Mesothelial cell of epicardium (in vitro differentiated cells): Measurements from ENCODE around the gene FDX2. TPM values are rescaled to one million over a fixed set of nuclear protein-coding genes. Genes with fewer than 3 reads are reported as not detected.
A peak's percentile ranks its signal among the peaks of the same experiment; 100 is the strongest.

Experiments
- DNase-seq, 2 experiments: peaks; one replicate each; pipeline ENCODE4 v3.0.0; 2021; ENCODE audit warnings: low spot score in 2 of 2; ENCODE audit not compliant: unreplicated experiment in 2 of 2
- H3K27ac Mint-ChIP-seq: 2 replicates; pipeline ENCODE4 v1.8.0; 2021; ENCODE audit warnings: mixed read lengths
- H3K27me3 Mint-ChIP-seq: 2 replicates; pipeline ENCODE4 v1.8.0; 2021; ENCODE audit warnings: low read depth, mixed read lengths
- H3K36me3 Mint-ChIP-seq: 2 replicates; pipeline ENCODE4 v1.8.0; 2021; ENCODE audit warnings: mixed read lengths
- H3K4me1 Mint-ChIP-seq: 2 replicates; pipeline ENCODE4 v1.8.0; 2021; ENCODE audit warnings: mixed read lengths
- H3K4me3 Mint-ChIP-seq: 2 replicates; pipeline ENCODE4 v1.8.0; 2021; ENCODE audit warnings: mild to moderate bottlenecking, moderate library complexity, mixed read lengths
- H3K9me3 Mint-ChIP-seq: 2 replicates; pipeline ENCODE4 v1.8.0; 2021; ENCODE audit warnings: mixed read lengths
- total RNA-seq: library from RNA; stranded (reverse); gene quantifications from 3 replicates; pipeline ENCODE4 v1.2.1, GENCODE V29; 2021
- TF ChIP-seq, protein P1 (sequence below): fragments of 200-600 bp; sonication (generic); IDR thresholded peaks from one replicate; pipeline ENCODE4 v1.5.0; 2021; ENCODE audit warnings: antibody characterized with exemption; ENCODE audit not compliant: unreplicated experiment

FDX2 gene
- 17.9 to 20.9 TPM (median 18.6 TPM) in 3 replicates for total RNA-seq

DNA sequence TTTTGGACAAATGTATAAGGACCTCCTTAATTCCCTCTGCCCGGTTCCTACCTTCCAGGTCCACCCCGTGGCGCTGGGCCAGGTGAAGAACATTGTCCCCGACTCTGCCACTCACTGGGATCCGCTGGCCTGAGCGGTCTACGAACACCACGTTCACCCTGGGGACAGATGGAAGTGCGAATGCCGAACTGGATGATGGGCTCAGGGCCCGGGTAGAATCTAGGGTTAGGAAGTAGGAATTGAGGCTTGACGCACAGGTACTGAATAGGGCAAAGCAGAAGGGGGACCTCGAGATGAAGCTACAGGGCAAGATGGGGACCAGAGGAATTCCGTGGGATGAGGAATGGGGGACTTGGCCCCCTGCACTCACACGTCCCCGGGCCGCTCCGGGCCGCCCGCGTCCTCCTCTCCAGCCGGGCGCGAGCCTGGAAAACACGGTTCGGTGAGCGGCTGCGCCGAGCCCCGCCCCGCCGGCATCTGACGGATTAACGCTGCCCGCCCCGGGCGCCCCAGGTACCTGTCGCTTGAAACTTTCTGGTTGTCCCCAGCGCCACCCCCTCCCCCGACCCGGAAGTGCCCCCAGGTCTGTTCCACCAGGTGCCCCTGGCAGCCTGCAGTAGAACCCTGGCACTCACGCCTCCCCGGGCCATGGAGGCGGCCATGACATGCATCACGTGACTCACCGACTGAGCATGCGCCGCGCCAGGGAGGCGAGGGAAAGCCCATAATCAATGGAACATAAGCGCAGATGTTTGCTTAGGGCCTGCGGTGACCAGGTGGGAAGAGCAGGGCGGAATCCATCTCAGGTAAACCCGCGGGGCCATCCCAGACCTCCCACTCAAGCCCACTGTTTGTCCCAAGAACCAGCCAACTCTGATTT is at the start of gene FDX2:
Gene FDX2 (minus strand): TSS at position 681 of the 880 bp plus-strand sequence. CDS start 19 bp downstream, at position 662.
- TF ChIP-seq, protein P1, sequence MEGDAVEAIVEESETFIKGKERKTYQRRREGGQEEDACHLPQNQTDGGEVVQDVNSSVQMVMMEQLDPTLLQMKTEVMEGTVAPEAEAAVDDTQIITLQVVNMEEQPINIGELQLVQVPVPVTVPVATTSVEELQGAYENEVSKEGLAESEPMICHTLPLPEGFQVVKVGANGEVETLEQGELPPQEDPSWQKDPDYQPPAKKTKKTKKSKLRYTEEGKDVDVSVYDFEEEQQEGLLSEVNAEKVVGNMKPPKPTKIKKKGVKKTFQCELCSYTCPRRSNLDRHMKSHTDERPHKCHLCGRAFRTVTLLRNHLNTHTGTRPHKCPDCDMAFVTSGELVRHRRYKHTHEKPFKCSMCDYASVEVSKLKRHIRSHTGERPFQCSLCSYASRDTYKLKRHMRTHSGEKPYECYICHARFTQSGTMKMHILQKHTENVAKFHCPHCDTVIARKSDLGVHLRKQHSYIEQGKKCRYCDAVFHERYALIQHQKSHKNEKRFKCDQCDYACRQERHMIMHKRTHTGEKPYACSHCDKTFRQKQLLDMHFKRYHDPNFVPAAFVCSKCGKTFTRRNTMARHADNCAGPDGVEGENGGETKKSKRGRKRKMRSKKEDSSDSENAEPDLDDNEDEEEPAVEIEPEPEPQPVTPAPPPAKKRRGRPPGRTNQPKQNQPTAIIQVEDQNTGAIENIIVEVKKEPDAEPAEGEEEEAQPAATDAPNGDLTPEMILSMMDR: no peak
- H3K27ac Mint-ChIP-seq: peak within 1 kb of the TSS; percentile 84
- H3K4me1 Mint-ChIP-seq: peaks cover 15% of the 10 kb centered on the region
- H3K36me3 Mint-ChIP-seq: peaks cover 14% of the 10 kb centered on the region
- peak; percentile 84 to 94 for DNase-seq
- no peaks in the 10 kb centered on the region for H3K27me3 Mint-ChIP-seq
- H3K9me3 Mint-ChIP-seq: no peaks in the 10 kb centered on the region
- peak within 1 kb of the TSS; percentile 88 for H3K4me3 Mint-ChIP-seq

DNA sequence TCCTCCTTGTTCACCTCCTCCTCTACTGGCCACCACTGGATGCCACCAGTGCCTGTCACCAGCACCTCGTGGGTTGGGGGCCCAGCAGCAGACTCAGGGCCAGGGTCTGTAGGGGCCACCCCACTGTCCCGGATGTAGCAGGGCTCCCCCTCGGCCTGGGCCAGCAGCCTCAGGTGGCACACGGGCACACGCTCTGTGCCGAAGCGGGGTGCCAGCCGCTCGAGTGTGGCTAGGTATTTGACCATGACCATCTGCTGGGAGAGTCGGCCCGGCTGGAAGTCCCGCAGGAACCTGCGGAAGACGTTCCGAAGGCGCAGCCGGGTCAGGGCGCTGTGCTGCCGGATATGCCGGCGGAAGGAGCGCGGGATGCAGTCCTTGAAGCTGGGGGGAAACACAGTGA is 49.7 kb upstream of the FDX2 start:
- H3K36me3 Mint-ChIP-seq: peaks cover 39% of the 10 kb centered on the region
- TF ChIP-seq, protein P1: no peak
- H3K4me3 Mint-ChIP-seq: no peak overlapping the region
- no peak overlapping the region for H3K27ac Mint-ChIP-seq
- no peaks in the 10 kb centered on the region for H3K27me3 Mint-ChIP-seq
- H3K4me1 Mint-ChIP-seq: no peaks in the 10 kb centered on the region
- no peak for DNase-seq
- peaks cover 7% of the 10 kb centered on the region for H3K9me3 Mint-ChIP-seq

GRCh38 chr19:10364644-10365043 is 48.8 kb upstream of the FDX2 start:
- Mint-ChIP-seq H3K27me3 (no peaks in the 10 kb centered on the region), H3K36me3 (peaks cover 37% of the 10 kb centered on the region), H3K4me1 (no peaks in the 10 kb centered on the region), H3K27ac (no peak overlapping the region), H3K9me3 (peaks cover 7% of the 10 kb centered on the region), H3K4me3 (no peak overlapping the region)
- no peak for DNase-seq
- TF ChIP-seq, protein P1: no peak

GRCh38 chr19:10363789-10364281 is 48.0 kb upstream of the FDX2 start:
- Mint-ChIP-seq H3K9me3 (no peaks in the 10 kb centered on the region), H3K27me3 (no peaks in the 10 kb centered on the region), H3K27ac (no peak overlapping the region), H3K36me3 (peaks cover 33% of the 10 kb centered on the region), H3K4me1 (no peaks in the 10 kb centered on the region), H3K4me3 (no peak overlapping the region)
- DNase-seq: no peak
- TF ChIP-seq, protein P1: no peak

GRCh38 chr19:10362259-10362658 is 46.4 kb upstream of the FDX2 start:
- Mint-ChIP-seq H3K36me3 (peaks cover 24% of the 10 kb centered on the region), H3K27me3 (no peaks in the 10 kb centered on the region), H3K9me3 (no peaks in the 10 kb centered on the region), H3K4me1 (no peaks in the 10 kb centered on the region), H3K4me3 (no peak overlapping the region), H3K27ac (no peak overlapping the region)
- no peak for DNase-seq
- TF ChIP-seq, protein P1: no peak
